H1 (cell line): ENCODE data around the gene DIPK1C. TPM values are rescaled to one million over a fixed set of nuclear protein-coding genes. Genes with fewer than 3 reads are reported as not detected.

Source experiments
- CTCF ChIA-PET: fragments of 300-600 bp; sonication (Branson Sonifier 250); formaldehyde crosslinking; loops from one replicate; lab custom pipeline; 2021; ENCODE audit not compliant: partially characterized antibody; lab: Charles Lee
- POLR2A ChIA-PET: fragments of 300-600 bp; sonication (Branson Sonifier 250); formaldehyde crosslinking; loops from one replicate; lab custom pipeline; 2021; ENCODE audit warnings: inconsistent platforms; ENCODE audit not compliant: partially characterized antibody; lab: Charles Lee
- DNase-seq, 2 experiments: peaks; one replicate each; pipeline versions ENCODE4 v3.0.0 to v3.0.0-alpha.2; 2010 to 2022; ENCODE audit warnings: low spot score in 2 of 2, low read depth in 1 of 2, mixed read lengths in 1 of 2
- FAIRE-seq: peaks from 2 replicates; lab custom pipeline; 2011; peaks lifted over from hg19 to GRCh38; lab: Jason Lieb, UNC
- H2AFZ ChIP-seq: 2 replicates; pipeline ENCODE4 v1.8.1; 2012; ENCODE audit warnings: low read length, inconsistent platforms
- H2AK5ac ChIP-seq: 2 replicates; pipeline ENCODE4 v1.6.1; 2013; ENCODE audit warnings: low read depth, low read length
- H2BK120ac ChIP-seq: replicated peaks from 2 replicates; pipeline ENCODE3; 2013; ENCODE audit warnings: low read depth, low read length, inconsistent platforms
- H2BK12ac ChIP-seq: 2 replicates; pipeline ENCODE4 v1.6.1; 2013; ENCODE audit warnings: low read depth, low read length
- H2BK15ac ChIP-seq: 2 replicates; pipeline ENCODE4 v1.6.1; 2013; ENCODE audit warnings: low read length
- H2BK20ac ChIP-seq: 2 replicates; pipeline ENCODE4 v1.6.1; 2013; ENCODE audit warnings: low read length
- H2BK5ac ChIP-seq: 2 replicates; pipeline ENCODE4 v1.6.1; 2013; ENCODE audit warnings: low read depth, low read length
- H3K14ac ChIP-seq: 2 replicates; pipeline ENCODE4 v1.6.1; 2013; ENCODE audit warnings: inconsistent platforms; ENCODE audit not compliant: insufficient read length
- H3K18ac ChIP-seq: 2 replicates; pipeline ENCODE4 v1.6.1; 2013; ENCODE audit warnings: low read length; ENCODE audit errors: extremely low read depth
- H3K23ac ChIP-seq: 2 replicates; pipeline ENCODE4 v1.6.1; 2013; ENCODE audit warnings: inconsistent platforms; ENCODE audit not compliant: insufficient read length
- H3K23me2 ChIP-seq: 2 replicates; pipeline ENCODE4 v1.6.1; 2013; ENCODE audit warnings: low read depth, low read length
- H3K27ac ChIP-seq: 2 replicates; pipeline ENCODE4 v1.6.1; 2011; ENCODE audit warnings: low read depth, low read length, inconsistent platforms
- H3K27me3 ChIP-seq, 4 experiments: replicated peaks in 1 of 4; 1 replicate in 1 of 4; 2 replicates in 3 of 4; pipeline versions ENCODE4 v1.6.1 to v1.8.1; 2011 to 2013; ENCODE audit warnings: low read length in 3 of 4, mild to moderate bottlenecking in 3 of 4, inconsistent platforms in 2 of 4, mixed read lengths in 2 of 4, moderate library complexity in 1 of 4; ENCODE audit not compliant: control insufficient read depth in 3 of 4, insufficient read depth in 3 of 4; ENCODE audit errors: extremely low read depth in 1 of 4
- H3K36me3 ChIP-seq, 4 experiments: 2 replicates each; pipeline versions ENCODE4 v1.6.1 to v1.8.1; 2011 to 2013; ENCODE audit warnings: mild to moderate bottlenecking in 4 of 4, low read length in 3 of 4, moderate library complexity in 2 of 4, control low read depth in 1 of 4, inconsistent platforms in 1 of 4; ENCODE audit not compliant: insufficient read depth in 4 of 4, control insufficient read depth in 2 of 4
- H3K4ac ChIP-seq: replicated peaks from 2 replicates; pipeline ENCODE3; 2013; ENCODE audit warnings: low read length, low read depth, mixed read lengths, inconsistent platforms; ENCODE audit not compliant: insufficient read length
- H3K4me1 ChIP-seq, 4 experiments: replicated peaks in 1 of 4; 1 replicate in 1 of 4; 2 replicates in 3 of 4; pipeline versions ENCODE4 v1.6.1 to v1.8.1; 2011 to 2013; ENCODE audit warnings: low read length in 3 of 4, inconsistent platforms in 2 of 4, mixed read lengths in 1 of 4; ENCODE audit not compliant: insufficient read depth in 4 of 4, control insufficient read depth in 3 of 4
- H3K4me2 ChIP-seq, 2 experiments: 2 replicates each; pipeline versions ENCODE4 v1.6.1 to v1.8.1; 2011 to 2013; ENCODE audit warnings: low read depth in 2 of 2, low read length in 2 of 2, control low read depth in 1 of 2, inconsistent platforms in 1 of 2, mild to moderate bottlenecking in 1 of 2; ENCODE audit not compliant: insufficient read depth in 1 of 2
- H3K4me3 ChIP-seq, 4 experiments: fragments of 200-600, 300-600 bp in 1 of 4; sonication (generic), shearing (Covaris generic), sonication (Bioruptor Twin) in 1 of 4; 2 replicates each; pipeline versions ENCODE4 v1.5.1 to v1.8.1; 2011 to 2016; ENCODE audit warnings: low read length in 4 of 4, low read depth in 3 of 4, control low read depth in 2 of 4, inconsistent platforms in 2 of 4, mild to moderate bottlenecking in 2 of 4, mixed read lengths in 1 of 4, moderate library complexity in 1 of 4; ENCODE audit not compliant: insufficient read depth in 2 of 4; ENCODE audit errors: extremely low read depth in 1 of 4
- H3K56ac ChIP-seq: replicated peaks from 2 replicates; pipeline ENCODE3; 2013; ENCODE audit warnings: low read depth, mild to moderate bottlenecking, mixed read lengths, low read length, inconsistent platforms; ENCODE audit not compliant: insufficient read length
- H3K79me1 ChIP-seq: 2 replicates; pipeline ENCODE4 v1.6.1; 2013; ENCODE audit warnings: low read depth, low read length, control low read depth
- H3K79me2 ChIP-seq, 2 experiments: 2 replicates each; pipeline versions ENCODE4 v1.6.1 to v1.8.1; 2012 to 2013; ENCODE audit warnings: low read length in 2 of 2, mild to moderate bottlenecking in 2 of 2, inconsistent platforms in 1 of 2; ENCODE audit not compliant: insufficient read depth in 2 of 2, control insufficient read depth in 1 of 2
- H3K9ac ChIP-seq, 4 experiments: replicated peaks in 1 of 4; 1 replicate in 1 of 4; 2 replicates in 3 of 4; pipeline versions ENCODE4 v1.6.1 to v1.8.1; 2011 to 2013; ENCODE audit warnings: low read depth in 3 of 4, low read length in 3 of 4, control low read depth in 2 of 4, mild to moderate bottlenecking in 2 of 4, moderate library complexity in 2 of 4, inconsistent platforms in 1 of 4; ENCODE audit errors: extremely low read depth in 1 of 4
- H3K9me3 ChIP-seq, 2 experiments: 2 replicates each; pipeline versions ENCODE4 v1.6.1 to v1.8.1; 2012 to 2013; ENCODE audit warnings: mild to moderate bottlenecking in 2 of 2, moderate library complexity in 2 of 2, control low read depth in 1 of 2, inconsistent platforms in 1 of 2, low read depth in 1 of 2, low read length in 1 of 2, mixed read lengths in 1 of 2; ENCODE audit not compliant: insufficient read depth in 2 of 2
- H4K20me1 ChIP-seq, 2 experiments: replicated peaks in 1 of 2; 2 replicates each; pipeline versions ENCODE3 to v1.8.1; 2011 to 2013; ENCODE audit warnings: inconsistent platforms in 2 of 2, low read length in 2 of 2, mild to moderate bottlenecking in 1 of 2; ENCODE audit not compliant: insufficient read depth in 2 of 2, control insufficient read depth in 1 of 2
- H4K5ac ChIP-seq: 2 replicates; pipeline ENCODE4 v1.6.1; 2013; ENCODE audit warnings: low read length, low read depth, mixed read lengths, inconsistent platforms; ENCODE audit not compliant: insufficient read length
- H4K8ac ChIP-seq: 2 replicates; pipeline ENCODE4 v1.8.0; 2013; ENCODE audit warnings: mild to moderate bottlenecking, moderate library complexity, low read length, inconsistent platforms; ENCODE audit not compliant: insufficient read depth; ENCODE audit errors: extremely low read depth
- H4K91ac ChIP-seq: replicated peaks from 2 replicates; pipeline ENCODE3; 2013; ENCODE audit warnings: low read length, mixed read lengths, inconsistent platforms; ENCODE audit not compliant: insufficient read length
- CHD1 ChIP-seq: IDR thresholded peaks from 2 replicates; pipeline ENCODE4 v1.6.1; 2012; ENCODE audit warnings: low read depth, low read length, improper control_type of control experiment
- CREB1 ChIP-seq: IDR thresholded peaks from 2 replicates; pipeline ENCODE4 v1.6.1; 2012; ENCODE audit warnings: inconsistent platforms
- HDAC2 ChIP-seq, 2 experiments: fragments of 300-600 bp in 1 of 2; sonication (generic) in 1 of 2; IDR thresholded peaks; 2 replicates each; pipeline ENCODE4 v1.6.1; 2011 to 2012; ENCODE audit warnings: low read depth in 2 of 2, low read length in 2 of 2, mild to moderate bottlenecking in 2 of 2, moderate library complexity in 2 of 2, borderline replicate concordance in 1 of 2, inconsistent platforms in 1 of 2
- JUND ChIP-seq: IDR thresholded peaks from 2 replicates; pipeline ENCODE4 v1.6.1; 2011; ENCODE audit warnings: mild to moderate bottlenecking, improper control_type of control experiment, low read length
- KDM5A ChIP-seq: fragments of 200-600 bp; IDR thresholded peaks from 2 replicates; pipeline ENCODE4 v1.7.1; 2012; ENCODE audit warnings: mild to moderate bottlenecking, low read length, inconsistent platforms, mixed read lengths
- RFX5 ChIP-seq: IDR thresholded peaks from 2 replicates; pipeline ENCODE4 v1.6.1; 2011; ENCODE audit warnings: low read depth, low read length, improper control_type of control experiment, borderline replicate concordance
- RNF2 ChIP-seq: fragments of 200-900, 300-1000 bp; sonication (generic); IDR thresholded peaks from 2 replicates; pipeline ENCODE4 v1.7.1; 2016; ENCODE audit warnings: borderline replicate concordance, low read depth, mild to moderate bottlenecking, antibody characterized with exemption, low read length; ENCODE audit not compliant: poor library complexity, severe bottlenecking; ENCODE audit errors: missing control alignments
- TAF1 ChIP-seq: IDR thresholded peaks from 2 replicates; pipeline ENCODE4 v1.6.1; 2011; ENCODE audit warnings: mild to moderate bottlenecking, low read depth, low read length
- TBP ChIP-seq: IDR thresholded peaks from 2 replicates; pipeline ENCODE4 v1.6.1; 2011; ENCODE audit warnings: low read depth, low read length, improper control_type of control experiment
- WGBS, 2 experiments: shearing (Covaris generic) in 1 of 2; methylation state at CpG; one replicate each; pipeline versions ENCODE4 v1.1.6 to v1.1.7; 2013 to 2015; ENCODE audit warnings: low lambda C conversion rate in 2 of 2, mixed read lengths in 2 of 2, inconsistent platforms in 1 of 2, low coverage in 1 of 2, missing lambda C conversion rate in 1 of 2; ENCODE audit not compliant: insufficient replicate concordance in 2 of 2, insufficient coverage in 1 of 2, insufficient read length in 1 of 2; ENCODE audit errors: extremely low coverage in 1 of 2, missing lambda C conversion rate in 1 of 2; 5-methylcytosine and 5-hydroxymethylcytosine counted together
- polyA plus RNA-seq, 7 experiments: library from polyadenylated mRNA; depleted of rRNA in 3 of 7; stranded (reverse) in 5 of 7; unstranded in 2 of 7; fragments of >200 nt in 5 of 7; fragments of 200-250 nt in 2 of 7; gene quantifications; 1 replicate in 5 of 7; 2 replicates in 1 of 7; 4 replicates in 1 of 7; pipeline versions ENCODE4 v1.2.1 to v1.2.3, GENCODE V29; 2011 to 2013; ENCODE audit warnings: missing spikeins in 2 of 7, mixed read lengths in 2 of 7
- total RNA-seq: library from RNA; stranded (reverse); fragmentation: NEBNext Ultra II Directional; extraction: Animal tissue kit (Norgen Biotek cat#: 25700); gene quantifications from 2 replicates; pipeline ENCODE4 v1.2.1, GENCODE V29; 2021
- TF ChIP-seq, protein P1 (sequence below): IDR thresholded peaks from 2 replicates; pipeline ENCODE4 v1.6.1; 2011; ENCODE audit warnings: low read length, improper control_type of control experiment
- TF ChIP-seq, protein P2 (sequence below): IDR thresholded peaks from 2 replicates; pipeline ENCODE4 v1.6.1; 2012; ENCODE audit warnings: low read length, inconsistent platforms

Gene DIPK1C
- total and polyA plus RNA-seq, 2 of the 8 experiments (the other 6 are each of a cell fraction or from before 2014, with no cell fraction given), result 0.08 TPM; not detected in 1

GRCh38 chr18:74450626-74451025 lies 6.5 kb downstream of the DIPK1C start:
- Histone ChIP-seq H2BK20ac (no peak overlapping the region), H3K79me1 (no peaks in the 10 kb centered on the region), H3K23me2 (no peaks in the 10 kb centered on the region), H3K9ac (no peak overlapping the region), H2BK120ac (no peak overlapping the region), H4K8ac (peak overlapping the region; percentile 3; the same call in 1 of the 2 replicates), H3K23ac (no peak overlapping the region), H2AFZ (no peak overlapping the region), H3K14ac (no peak overlapping the region), H3K4ac (no peak overlapping the region), H4K91ac (no peak overlapping the region), H3K27ac (no peak overlapping the region), H3K18ac (no peak overlapping the region; the same call in 1 of the 2 replicates), H3K27me3 (peaks cover 0 to 12% (median 6%) of the 10 kb centered on the region in 4 experiments; a peak in 5 of 7 replicates), H2BK12ac (no peak overlapping the region), H3K4me3 (no peak overlapping the region), H3K4me2 (no peak overlapping the region), H2BK15ac (no peak overlapping the region), H3K4me1 (peaks cover 0 to 2% (median 0%) of the 10 kb centered on the region in 4 experiments; a peak in 2 of 7 replicates), H4K20me1 (no peaks in the 10 kb centered on the region), H4K5ac (no peak overlapping the region), H2AK5ac (no peak overlapping the region), H3K36me3 (no peaks in the 10 kb centered on the region; a peak in 1 of 8 replicates), H3K9me3 (no peaks in the 10 kb centered on the region), H2BK5ac (no peak overlapping the region; the same call in 1 of the 2 replicates), H3K79me2 (no peaks in the 10 kb centered on the region), H3K56ac (no peak overlapping the region)
- no peak for FAIRE-seq
- WGBS, 2 experiments, result 96% methylated on average over 7 of the region's 7 CpGs; no CpG with 5 or more reads in 1 of the 2 experiments
- CTCF ChIA-PET, result interaction anchor here (0.6 to 2.7 kb wide), 5 partner anchors 9 to 97 kb away, joined by 3 to 16 read pairs (median 3); no protein-coding TSS in a partner anchor
- DNase-seq, result no peak
- POLR2A ChIA-PET, result no interaction called here
- TF ChIP-seq KDM5A (no peak), JUND (no peak), HDAC2 (IDR thresholded peaks at IDR 0.05; ENCODE audit: borderline replicate concordance in 1 of 2, low read depth in 2 of 2, low read length in 2 of 2) (no peak), CHD1 (no peak), RFX5 (no peak), TBP (no peak), RNF2 (no peak), TAF1 (no peak), CREB1 (no peak)
- TF ChIP-seq, protein P1, sequence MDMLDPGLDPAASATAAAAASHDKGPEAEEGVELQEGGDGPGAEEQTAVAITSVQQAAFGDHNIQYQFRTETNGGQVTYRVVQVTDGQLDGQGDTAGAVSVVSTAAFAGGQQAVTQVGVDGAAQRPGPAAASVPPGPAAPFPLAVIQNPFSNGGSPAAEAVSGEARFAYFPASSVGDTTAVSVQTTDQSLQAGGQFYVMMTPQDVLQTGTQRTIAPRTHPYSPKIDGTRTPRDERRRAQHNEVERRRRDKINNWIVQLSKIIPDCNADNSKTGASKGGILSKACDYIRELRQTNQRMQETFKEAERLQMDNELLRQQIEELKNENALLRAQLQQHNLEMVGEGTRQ, result no peak
- TF ChIP-seq, protein P2, sequence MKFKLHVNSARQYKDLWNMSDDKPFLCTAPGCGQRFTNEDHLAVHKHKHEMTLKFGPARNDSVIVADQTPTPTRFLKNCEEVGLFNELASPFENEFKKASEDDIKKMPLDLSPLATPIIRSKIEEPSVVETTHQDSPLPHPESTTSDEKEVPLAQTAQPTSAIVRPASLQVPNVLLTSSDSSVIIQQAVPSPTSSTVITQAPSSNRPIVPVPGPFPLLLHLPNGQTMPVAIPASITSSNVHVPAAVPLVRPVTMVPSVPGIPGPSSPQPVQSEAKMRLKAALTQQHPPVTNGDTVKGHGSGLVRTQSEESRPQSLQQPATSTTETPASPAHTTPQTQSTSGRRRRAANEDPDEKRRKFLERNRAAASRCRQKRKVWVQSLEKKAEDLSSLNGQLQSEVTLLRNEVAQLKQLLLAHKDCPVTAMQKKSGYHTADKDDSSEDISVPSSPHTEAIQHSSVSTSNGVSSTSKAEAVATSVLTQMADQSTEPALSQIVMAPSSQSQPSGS, result no peak
